SK-N-MC (cell line): Measurements from ENCODE around the gene TPP2.

Experiments
- DNase-seq: peaks from one replicate; pipeline ENCODE4 v3.0.0-alpha.2; 2011; ENCODE audit warnings: low read depth, low spot score
- H3K27ac ChIP-seq: fragments of 200-600 bp; sonication (generic); 2 replicates; pipeline ENCODE4 v1.5.1; 2016; ENCODE audit warnings: mixed run types
- H3K36me3 ChIP-seq: fragments of 200-600 bp; sonication (generic); 2 replicates; pipeline ENCODE4 v1.6.1; 2017; ENCODE audit warnings: antibody characterized with exemption, low read length, mixed read lengths; ENCODE audit not compliant: insufficient read depth
- H3K4me3 ChIP-seq: fragments of 200-600 bp; sonication (generic); 2 replicates; pipeline ENCODE4 v1.5.1; 2016
- H3K9ac ChIP-seq: fragments of 200-600 bp; sonication (generic); 2 replicates; pipeline ENCODE4 v1.8.0; 2017; ENCODE audit warnings: mixed run types, mixed read lengths; ENCODE audit not compliant: insufficient read length
- H3K9me3 ChIP-seq: fragments of 200-600 bp; sonication (generic); 2 replicates; pipeline ENCODE4 v1.6.1; 2017; ENCODE audit warnings: low read depth, mild to moderate bottlenecking, antibody characterized with exemption, low read length, moderate library complexity, mixed read lengths
- EZH2 ChIP-seq: fragments of 200-600 bp; sonication (generic); IDR thresholded peaks from one replicate; pipeline ENCODE4 v1.6.1; 2017; ENCODE audit warnings: antibody characterized with exemption
- FOXP2 ChIP-seq: optimal IDR thresholded peaks from 2 replicates; pipeline ENCODE3; 2011; ENCODE audit warnings: mild to moderate bottlenecking, moderate library complexity; ENCODE audit not compliant: insufficient read depth; ENCODE audit errors: extremely low read length, control extremely low read depth
- POLR2AphosphoS5 ChIP-seq: IDR thresholded peaks from 2 replicates; pipeline ENCODE4 v1.6.1; 2012; ENCODE audit warnings: mild to moderate bottlenecking, low read depth, low read length, borderline replicate concordance

TPP2 gene

DNA sequence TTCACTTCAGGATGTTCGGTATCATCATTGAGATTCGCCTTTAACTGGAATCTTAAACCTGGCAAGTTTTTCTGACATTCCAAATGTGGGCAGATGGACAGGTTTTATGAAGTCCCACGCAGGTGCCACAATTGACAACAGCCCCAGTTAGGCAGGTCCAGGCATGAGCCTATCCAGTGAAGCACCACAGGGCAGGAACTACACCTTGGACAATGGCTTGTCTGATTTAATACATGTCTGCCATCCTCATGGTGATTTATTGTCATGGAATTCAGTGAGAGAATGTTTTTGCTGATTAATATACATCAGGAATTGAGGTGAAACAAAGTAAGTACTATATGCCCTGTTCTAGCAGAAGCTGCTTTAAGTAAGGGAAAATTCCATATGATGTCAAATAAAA is 10.2 kb upstream of the TPP2 start:
- Histone ChIP-seq H3K9me3 (no peaks in the 10 kb centered on the region), H3K27ac (no peak overlapping the region), H3K36me3 (no peaks in the 10 kb centered on the region), H3K4me3 (no peak overlapping the region), H3K9ac (no peak overlapping the region)
- no peak for TF ChIP-seq FOXP2
- TF ChIP-seq EZH2 = no peak
- TF ChIP-seq POLR2AphosphoS5 = no peak
- DNase-seq = no peak

DNA sequence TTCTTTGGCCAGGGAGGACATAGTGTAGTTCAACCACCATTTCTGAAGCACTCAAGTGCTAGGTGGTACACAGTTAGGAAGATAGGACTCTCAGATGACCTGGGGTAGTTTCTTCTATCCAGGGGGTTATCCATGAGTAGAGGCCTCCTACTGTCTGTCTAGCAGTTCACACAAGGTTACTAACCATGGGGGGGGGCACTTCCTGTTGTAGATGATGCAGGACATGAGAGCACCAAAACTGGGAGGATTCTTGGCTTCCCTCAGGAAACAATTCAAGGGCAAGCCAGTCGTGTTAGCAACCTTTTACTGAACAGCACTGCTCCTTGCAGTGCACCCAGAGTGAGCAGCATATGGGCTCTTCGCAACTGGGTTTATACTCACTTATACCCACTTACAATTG is 8.9 kb upstream of the TPP2 start:
- TF ChIP-seq FOXP2 = no peak
- no peak for TF ChIP-seq EZH2
- no peak for TF ChIP-seq POLR2AphosphoS5
- H3K9me3 ChIP-seq = no peaks in the 10 kb centered on the region
- H3K4me3 ChIP-seq = no peak overlapping the region
- DNase-seq = no peak
- H3K9ac ChIP-seq = no peak overlapping the region
- H3K36me3 ChIP-seq = no peaks in the 10 kb centered on the region
- H3K27ac ChIP-seq = no peak overlapping the region

DNA sequence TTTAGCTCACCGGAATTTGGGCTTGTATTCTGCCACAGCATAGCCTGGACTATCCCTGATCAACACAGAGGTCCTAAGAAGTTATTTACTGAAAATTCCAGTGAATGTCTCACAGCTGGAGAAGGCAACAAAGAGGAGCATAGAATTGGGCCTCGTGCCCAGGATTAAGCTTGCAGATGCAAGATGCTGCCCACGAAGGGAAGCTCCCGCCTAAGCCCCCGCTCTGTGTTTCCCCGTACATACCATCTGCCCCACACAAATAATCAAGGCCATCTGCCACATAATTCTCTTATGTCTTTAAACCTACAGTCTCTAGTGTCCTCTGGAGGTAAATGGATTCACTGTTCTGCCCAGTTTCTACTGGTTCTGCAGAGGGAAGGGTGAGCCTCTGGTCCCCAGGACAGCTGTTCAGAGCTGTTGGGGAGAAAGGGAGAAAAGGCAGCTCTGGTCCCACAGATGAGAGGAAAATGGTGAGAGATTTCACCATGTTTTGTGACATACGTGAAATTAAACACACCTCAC is 7.4 kb upstream of the TPP2 start:
- Histone ChIP-seq H3K9ac (no peak overlapping the region), H3K27ac (no peak overlapping the region), H3K36me3 (no peaks in the 10 kb centered on the region), H3K4me3 (no peak overlapping the region), H3K9me3 (no peaks in the 10 kb centered on the region)
- TF ChIP-seq EZH2 (no peak), FOXP2 (no peak), POLR2AphosphoS5 (no peak)
- DNase-seq = no peak

DNA sequence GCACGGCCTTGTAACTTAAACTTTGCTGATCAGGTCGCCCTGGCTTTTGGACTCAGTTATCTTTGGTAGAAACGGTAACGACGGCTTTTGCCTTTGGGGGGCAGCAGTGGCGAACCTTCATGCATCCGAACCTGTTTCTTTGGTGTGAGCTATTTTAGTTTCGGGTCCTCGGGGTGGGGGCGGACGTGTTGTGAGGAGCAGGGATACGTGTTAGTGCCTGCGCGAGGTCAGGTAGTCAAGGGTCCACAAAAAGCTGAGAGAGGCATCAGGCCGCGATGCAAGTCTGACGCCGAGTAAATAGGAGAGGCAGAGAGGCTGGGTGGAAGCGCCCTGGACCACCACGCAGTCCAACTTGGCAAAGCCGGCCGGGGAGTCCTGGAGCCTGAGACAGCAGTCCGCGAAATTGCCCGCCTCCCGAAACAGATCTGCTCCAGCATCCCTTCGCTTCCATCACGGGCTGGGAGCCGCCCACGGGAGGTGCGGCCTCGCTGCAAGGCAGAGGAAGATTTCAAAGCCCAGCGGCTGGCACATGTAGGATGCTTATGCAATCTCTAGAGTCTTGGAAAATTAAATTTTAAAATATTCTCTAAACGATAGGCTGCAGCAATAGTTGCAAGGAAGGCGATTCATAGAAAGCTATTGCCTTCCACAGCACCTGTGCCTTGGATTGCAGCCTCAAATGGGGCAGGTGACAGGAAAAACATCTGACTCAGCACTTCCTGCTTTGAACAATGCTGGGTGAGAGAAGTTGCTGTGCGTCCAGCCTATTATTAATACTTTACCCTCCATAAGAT is 4.6 kb upstream of the TPP2 start:
- TF ChIP-seq FOXP2 = no peak
- TF ChIP-seq POLR2AphosphoS5 = no peak
- TF ChIP-seq EZH2 = no peak
- Histone ChIP-seq H3K27ac (no peak overlapping the region), H3K36me3 (no peaks in the 10 kb centered on the region), H3K4me3 (peak overlapping the region; percentile 78), H3K9ac (peak overlapping the region; percentile 37), H3K9me3 (no peaks in the 10 kb centered on the region)
- no peak for DNase-seq

DNA sequence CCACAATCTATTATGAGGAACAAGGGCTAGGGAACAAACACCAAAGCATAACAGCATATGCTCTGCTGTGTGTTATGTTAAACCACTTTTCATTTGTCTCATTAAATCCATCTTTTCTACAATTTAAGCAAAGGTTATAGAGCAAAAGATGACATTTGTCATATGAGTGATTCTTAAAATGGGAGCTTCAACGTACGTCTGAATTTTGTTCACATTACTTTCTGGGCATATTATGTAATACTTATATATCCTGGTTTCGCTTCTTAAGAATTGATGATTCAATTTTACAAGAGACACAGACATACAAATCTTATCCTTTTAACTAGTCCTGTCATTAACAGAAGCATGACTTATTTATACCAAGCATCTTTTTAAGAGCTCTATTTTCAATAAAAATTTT is 3.3 kb upstream of the TPP2 start:
- H3K27ac ChIP-seq = no peak overlapping the region
- no peak for DNase-seq
- no peak overlapping the region for H3K9ac ChIP-seq
- no peaks in the 10 kb centered on the region for H3K9me3 ChIP-seq
- H3K36me3 ChIP-seq = no peaks in the 10 kb centered on the region
- H3K4me3 ChIP-seq = no peak overlapping the region
- TF ChIP-seq POLR2AphosphoS5 = no peak
- no peak for TF ChIP-seq EZH2

DNA sequence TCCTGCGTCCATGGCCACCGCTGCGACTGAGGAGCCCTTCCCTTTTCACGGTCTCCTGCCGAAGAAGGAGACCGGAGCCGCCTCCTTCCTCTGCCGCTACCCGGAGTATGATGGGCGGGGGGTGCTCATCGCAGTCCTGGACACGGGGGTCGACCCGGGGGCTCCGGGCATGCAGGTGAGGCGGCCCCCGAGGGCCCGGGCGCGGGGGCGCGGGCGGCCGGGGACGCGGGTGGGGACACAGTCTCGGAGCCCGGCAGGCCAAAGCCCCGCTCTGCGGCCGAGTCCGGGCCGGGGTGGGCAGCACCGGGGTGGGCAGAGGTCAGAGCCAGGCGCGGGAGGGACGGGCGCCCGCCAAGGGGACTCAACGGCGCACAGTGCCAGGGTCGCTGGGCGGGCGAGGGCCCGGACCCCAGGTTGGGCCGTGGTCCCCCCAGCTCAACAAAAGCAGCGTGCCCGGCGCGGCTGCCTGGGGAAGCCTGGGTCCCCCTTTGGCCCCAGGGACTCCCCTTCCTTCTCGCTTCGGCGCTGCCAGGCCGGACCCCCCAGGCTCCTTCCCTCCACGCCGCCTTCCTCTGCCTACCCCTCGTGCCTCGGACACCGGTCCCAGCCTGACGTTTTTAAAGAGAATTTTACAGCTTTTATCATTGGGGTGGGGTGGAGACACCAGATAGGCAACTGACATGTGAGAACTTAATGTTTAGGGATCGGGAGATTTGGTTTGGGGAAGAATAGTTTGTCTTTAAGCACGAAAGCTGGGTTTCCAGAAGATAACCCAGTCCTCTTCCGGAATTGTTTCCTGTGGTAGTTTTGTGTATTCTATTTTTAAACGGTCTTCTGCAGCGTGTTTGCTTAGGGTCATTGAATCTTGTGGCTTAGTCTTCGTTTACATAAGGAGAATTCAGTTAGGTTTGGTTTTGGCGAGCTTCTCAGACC is 509 bp downstream of the TPP2 start:
- Histone ChIP-seq H3K4me3 (peak overlapping the region; percentile 98), H3K27ac (no peak overlapping the region), H3K9ac (peak overlapping the region; percentile 97), H3K9me3 (no peaks in the 10 kb centered on the region), H3K36me3 (peaks cover under 1% of the 10 kb centered on the region; the same call in 1 of the 2 replicates)
- DNase-seq = no peak
- TF ChIP-seq EZH2 = no peak
- no peak; the same call in 1 of the 2 replicates for TF ChIP-seq POLR2AphosphoS5
- no peak for TF ChIP-seq FOXP2

DNA sequence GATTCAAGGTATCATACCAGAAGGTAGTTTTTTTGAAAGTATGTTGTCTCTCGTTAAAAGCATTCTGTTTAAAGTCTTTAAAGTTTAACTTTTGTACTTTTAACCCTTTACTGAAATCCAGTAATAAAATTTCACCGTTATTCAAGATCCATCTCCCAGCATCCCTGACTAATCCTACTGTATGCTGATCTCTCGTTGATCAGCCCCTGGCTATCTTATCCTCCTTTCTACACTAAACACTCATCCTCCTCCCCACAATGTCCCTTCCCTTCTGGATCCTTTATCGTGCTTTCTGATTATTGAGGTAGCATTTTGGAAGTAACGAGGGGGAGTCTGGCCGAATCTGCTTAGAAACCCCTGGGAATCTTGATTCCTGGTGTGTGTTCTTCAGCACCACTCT is 1.3 kb downstream of the TPP2 start:
- no peak for DNase-seq
- TF ChIP-seq EZH2 (no peak), FOXP2 (no peak), POLR2AphosphoS5 (no peak)
- H3K9me3 ChIP-seq = no peaks in the 10 kb centered on the region
- H3K9ac ChIP-seq = peak overlapping the region; percentile 97
- H3K36me3 ChIP-seq = peaks cover 8% of the 10 kb centered on the region
- peak overlapping the region; percentile 98 for H3K4me3 ChIP-seq
- no peak overlapping the region for H3K27ac ChIP-seq

DNA sequence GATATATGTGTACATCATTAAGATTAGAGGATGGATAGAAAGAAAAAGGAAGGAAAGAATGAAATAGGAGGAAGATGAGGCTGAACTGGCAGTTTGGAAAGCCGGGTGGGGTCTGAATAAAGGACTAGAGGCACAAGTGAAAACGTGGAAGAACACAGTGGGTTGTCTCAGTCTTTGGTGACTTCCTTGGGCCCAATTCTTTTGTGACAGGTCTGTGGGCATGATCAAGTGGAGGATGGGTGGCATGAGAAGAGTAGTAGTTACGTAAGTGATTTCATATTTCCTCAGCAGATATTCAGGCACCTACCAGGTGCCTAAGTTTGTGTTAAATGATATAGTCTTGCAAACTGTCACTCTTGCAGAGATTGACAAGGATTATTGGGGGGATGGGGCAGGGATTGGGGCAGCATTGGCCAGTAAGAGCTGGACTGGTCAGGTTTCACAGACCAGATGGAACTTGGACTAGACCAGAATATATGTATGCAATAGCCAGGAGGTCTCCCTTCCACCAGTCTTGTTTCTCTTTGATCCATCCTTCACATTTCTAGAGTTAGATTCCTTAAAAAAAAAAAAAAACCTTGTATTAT is 2.7 kb downstream of the TPP2 start:
- no peak for TF ChIP-seq POLR2AphosphoS5
- no peak for TF ChIP-seq FOXP2
- no peak for TF ChIP-seq EZH2
- peak overlapping the region; percentile 98 for H3K4me3 ChIP-seq
- DNase-seq = no peak
- H3K9me3 ChIP-seq = no peaks in the 10 kb centered on the region
- H3K27ac ChIP-seq = no peak overlapping the region
- peaks cover 22% of the 10 kb centered on the region for H3K36me3 ChIP-seq
- H3K9ac ChIP-seq = peak overlapping the region; percentile 19
